ENCODE data around the gene MPG. TPM values are rescaled to one million over a fixed set of nuclear protein-coding genes. Genes with fewer than 3 reads are reported as not detected.

The MPG gene
- total RNA-seq, 1 experiment from 2014 or later = 30.6 TPM

DNA sequence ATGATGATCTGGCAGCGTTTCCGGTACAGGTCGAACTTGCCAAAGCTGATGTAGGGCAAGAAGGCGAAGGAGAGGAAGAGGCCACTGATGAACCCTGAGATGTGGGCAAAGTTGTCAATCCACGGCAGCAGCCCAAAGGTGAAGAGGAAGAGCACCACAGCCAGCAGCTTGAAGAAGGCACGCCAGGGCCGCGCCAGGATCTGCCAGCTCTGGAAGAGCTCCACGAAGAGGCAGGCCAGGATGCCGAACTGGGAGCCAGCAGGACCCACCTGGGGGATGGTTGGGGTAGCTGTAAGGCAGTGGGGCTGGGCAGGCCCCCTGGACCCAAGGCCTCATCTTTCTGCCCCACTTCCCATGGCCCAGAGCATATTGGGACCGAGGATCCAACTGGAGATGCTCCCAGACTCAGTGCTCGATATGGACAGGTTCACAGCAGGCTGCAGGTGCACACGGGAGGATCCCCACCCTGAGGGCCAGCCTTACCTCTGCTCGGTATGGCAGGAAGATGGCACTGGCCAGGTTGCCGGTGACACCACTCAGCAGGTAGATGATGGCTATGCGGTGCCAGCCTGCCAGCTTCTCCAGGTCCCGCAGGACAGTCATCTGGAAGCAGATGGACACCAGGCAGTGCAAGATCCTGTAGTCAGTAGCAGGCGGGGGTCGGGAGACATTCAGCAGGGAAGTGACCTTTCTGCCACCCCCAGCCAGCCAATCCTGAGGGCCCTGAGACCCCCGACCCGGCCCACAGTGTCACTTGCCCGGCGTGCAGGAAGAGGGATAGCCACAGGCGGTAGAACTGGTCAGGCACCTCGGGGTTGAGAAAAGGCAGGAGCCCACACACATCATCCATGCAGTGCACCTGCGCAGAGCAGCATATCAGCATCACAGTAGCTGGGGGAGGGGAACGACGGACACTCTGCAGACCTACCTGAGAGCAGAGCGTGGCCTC is 19.3 kb upstream of the MPG start:
- CTCF ChIA-PET = no interaction called here
- no peak overlapping the region for H3K4me3 ChIP-seq (ENCODE audit: low read depth, low read length, poor library complexity, severe bottlenecking)
- POLR2A ChIA-PET (ENCODE audit: low non-redundant PET) = no interaction called here
- intact Hi-C loops (cut with micrococcal nuclease; ENCODE audit: unreplicated experiment) = no loop called here
- DNase-seq (ENCODE audit: low spot score) = no peak
- H3K27me3 ChIP-seq (replicated peaks; ENCODE audit: insufficient read depth, low read depth, low read length, poor library complexity) = no peaks in the 10 kb centered on the region
- no peaks in the 10 kb centered on the region for H3K9me3 ChIP-seq (ENCODE audit: low read depth, low read length, poor library complexity, severe bottlenecking)
- BruUV-seq (replicated peaks) = no TSS peak
- peaks cover 22% of the 10 kb centered on the region for H3K36me3 ChIP-seq (ENCODE audit: insufficient read depth, low read length, poor library complexity, severe bottlenecking)
- TF ChIP-seq EZH2 (IDR thresholded peaks at IDR 0.05; ENCODE audit: borderline replicate concordance, low read depth, low read length, poor library complexity, severe bottlenecking) = no peak
- TF ChIP-seq, protein P1, sequence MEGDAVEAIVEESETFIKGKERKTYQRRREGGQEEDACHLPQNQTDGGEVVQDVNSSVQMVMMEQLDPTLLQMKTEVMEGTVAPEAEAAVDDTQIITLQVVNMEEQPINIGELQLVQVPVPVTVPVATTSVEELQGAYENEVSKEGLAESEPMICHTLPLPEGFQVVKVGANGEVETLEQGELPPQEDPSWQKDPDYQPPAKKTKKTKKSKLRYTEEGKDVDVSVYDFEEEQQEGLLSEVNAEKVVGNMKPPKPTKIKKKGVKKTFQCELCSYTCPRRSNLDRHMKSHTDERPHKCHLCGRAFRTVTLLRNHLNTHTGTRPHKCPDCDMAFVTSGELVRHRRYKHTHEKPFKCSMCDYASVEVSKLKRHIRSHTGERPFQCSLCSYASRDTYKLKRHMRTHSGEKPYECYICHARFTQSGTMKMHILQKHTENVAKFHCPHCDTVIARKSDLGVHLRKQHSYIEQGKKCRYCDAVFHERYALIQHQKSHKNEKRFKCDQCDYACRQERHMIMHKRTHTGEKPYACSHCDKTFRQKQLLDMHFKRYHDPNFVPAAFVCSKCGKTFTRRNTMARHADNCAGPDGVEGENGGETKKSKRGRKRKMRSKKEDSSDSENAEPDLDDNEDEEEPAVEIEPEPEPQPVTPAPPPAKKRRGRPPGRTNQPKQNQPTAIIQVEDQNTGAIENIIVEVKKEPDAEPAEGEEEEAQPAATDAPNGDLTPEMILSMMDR (conservative IDR thresholded peaks at IDR 0.05; ENCODE audit: low read depth, low read length) = no peak
- H3K4me1 ChIP-seq (ENCODE audit: insufficient read depth, low read length, poor library complexity, severe bottlenecking) = no peaks in the 10 kb centered on the region
- H3K27ac ChIP-seq (ENCODE audit: low read depth, low read length, poor library complexity, severe bottlenecking) = no peak overlapping the region

DNA sequence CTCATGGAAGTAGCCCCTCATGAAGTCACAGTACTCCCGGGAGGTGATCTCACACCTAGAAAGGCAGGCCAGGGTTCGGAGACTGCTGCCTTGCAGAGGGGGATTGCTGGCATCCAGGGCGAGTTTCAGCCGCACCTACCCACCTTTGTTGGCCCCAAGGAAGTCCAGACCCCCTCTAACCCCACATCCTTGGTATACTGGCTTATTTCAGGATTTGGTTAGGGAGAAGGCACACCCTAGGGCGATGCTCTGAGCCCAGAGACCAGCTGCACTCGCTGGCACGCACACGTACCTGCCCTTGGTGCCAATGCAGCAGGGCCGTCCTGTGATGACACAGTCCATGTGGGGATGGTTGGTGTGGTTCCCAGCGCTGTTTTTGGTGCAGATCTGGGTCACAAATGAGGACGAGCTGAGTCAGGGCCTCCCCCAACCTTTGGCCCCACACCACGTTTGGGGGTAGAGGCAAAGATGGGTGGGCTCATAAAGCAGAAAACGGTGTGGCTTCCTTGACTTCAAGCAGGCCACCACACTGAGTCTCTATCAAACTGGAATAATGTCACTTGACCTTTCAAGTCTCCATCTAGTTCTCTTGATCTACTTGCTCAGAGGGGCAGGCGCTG is 18.5 kb upstream of the MPG start:
- CTCF ChIA-PET = no interaction called here
- BruUV-seq (replicated peaks) = no TSS peak
- Histone ChIP-seq H3K4me3 (ENCODE audit: low read depth, low read length, poor library complexity, severe bottlenecking) (no peak overlapping the region), H3K4me1 (ENCODE audit: insufficient read depth, low read length, poor library complexity, severe bottlenecking) (no peaks in the 10 kb centered on the region), H3K36me3 (ENCODE audit: insufficient read depth, low read length, poor library complexity, severe bottlenecking) (peaks cover 22% of the 10 kb centered on the region), H3K27me3 (replicated peaks; ENCODE audit: insufficient read depth, low read depth, low read length, poor library complexity) (no peaks in the 10 kb centered on the region), H3K9me3 (ENCODE audit: low read depth, low read length, poor library complexity, severe bottlenecking) (no peaks in the 10 kb centered on the region), H3K27ac (ENCODE audit: low read depth, low read length, poor library complexity, severe bottlenecking) (no peak overlapping the region)
- intact Hi-C loops (cut with micrococcal nuclease; ENCODE audit: unreplicated experiment) = no loop called here
- DNase-seq (ENCODE audit: low spot score) = no peak
- no peak for TF ChIP-seq EZH2 (IDR thresholded peaks at IDR 0.05; ENCODE audit: borderline replicate concordance, low read depth, low read length, poor library complexity, severe bottlenecking)
- TF ChIP-seq, protein P1 (conservative IDR thresholded peaks at IDR 0.05; ENCODE audit: low read depth, low read length) = no peak
- POLR2A ChIA-PET (ENCODE audit: low non-redundant PET) = no interaction called here

DNA sequence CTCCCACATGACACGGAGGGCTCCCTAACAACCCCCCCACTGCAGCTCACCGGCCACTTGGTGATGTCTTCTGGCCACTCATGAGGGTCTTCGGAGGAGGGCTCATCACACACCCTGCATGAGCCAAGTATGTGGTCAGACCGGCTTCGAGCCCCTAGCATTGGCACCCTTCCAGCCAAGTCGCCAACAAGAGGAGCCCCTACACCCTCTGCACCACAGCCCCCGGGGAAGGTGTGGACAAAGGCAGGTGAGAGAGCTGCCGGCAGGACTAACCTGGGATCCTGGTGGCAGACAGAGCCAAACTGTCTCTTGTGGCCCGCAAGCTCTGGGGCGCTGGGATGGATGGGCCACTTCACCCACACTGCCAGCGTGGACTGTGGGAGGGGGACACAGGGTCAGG is 17.9 kb upstream of the MPG start:
- no peak for DNase-seq (ENCODE audit: low spot score)
- ChIA-PET POLR2A (ENCODE audit: low non-redundant PET) (interaction anchor here (0.6 kb wide), 1 partner anchor 327 kb away, joined by 16 read pairs; no protein-coding TSS in a partner anchor), CTCF (no interaction called here)
- no peaks in the 10 kb centered on the region for H3K9me3 ChIP-seq (ENCODE audit: low read depth, low read length, poor library complexity, severe bottlenecking)
- H3K27ac ChIP-seq (ENCODE audit: low read depth, low read length, poor library complexity, severe bottlenecking) = no peak overlapping the region
- peaks cover 22% of the 10 kb centered on the region for H3K36me3 ChIP-seq (ENCODE audit: insufficient read depth, low read length, poor library complexity, severe bottlenecking)
- no peaks in the 10 kb centered on the region for H3K4me1 ChIP-seq (ENCODE audit: insufficient read depth, low read length, poor library complexity, severe bottlenecking)
- BruUV-seq (replicated peaks) = no TSS peak
- intact Hi-C loops (cut with micrococcal nuclease; ENCODE audit: unreplicated experiment) = no loop called here
- H3K4me3 ChIP-seq (ENCODE audit: low read depth, low read length, poor library complexity, severe bottlenecking) = no peak overlapping the region
- H3K27me3 ChIP-seq (replicated peaks; ENCODE audit: insufficient read depth, low read depth, low read length, poor library complexity) = no peaks in the 10 kb centered on the region
- TF ChIP-seq EZH2 (IDR thresholded peaks at IDR 0.05; ENCODE audit: borderline replicate concordance, low read depth, low read length, poor library complexity, severe bottlenecking) = no peak
- TF ChIP-seq, protein P1 (conservative IDR thresholded peaks at IDR 0.05; ENCODE audit: low read depth, low read length) = no peak
